ENCODE measurements around the gene OR10AD1.

- TF ChIP-seq CTCF (IDR thresholded peaks at IDR 0.05; ENCODE audit: low read depth, low read length, poor library complexity, severe bottlenecking) (no peak), EZH2phosphoT487 (IDR thresholded peaks at IDR 0.05; ENCODE audit: borderline replicate concordance, low read length) (no peak)
Measured at GRCh38 chr12:48216785-48217184, 13.7 kb upstream of the OR10AD1 start.
